ENCODE results near the gene ENGASE.

Gene ENGASE

DNA sequence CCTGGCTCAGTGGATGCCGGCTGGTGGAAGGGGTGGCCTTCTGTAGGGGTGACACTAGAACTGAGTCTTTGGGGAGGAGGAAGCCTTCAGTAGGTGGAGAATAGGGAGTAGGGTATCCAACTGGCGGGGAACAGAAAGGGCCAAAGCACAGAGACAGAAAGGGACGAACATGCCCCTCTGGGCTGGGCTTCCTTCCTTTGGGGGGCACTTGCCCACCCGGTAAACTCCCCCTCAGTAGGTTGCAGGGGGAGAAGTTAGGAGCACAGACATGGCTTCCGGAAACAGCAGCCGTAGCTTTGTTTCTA is 774 bp downstream of the ENGASE start:
- H3K4me3 ChIP-seq (ENCODE audit: low read depth, low read length) = peak overlapping the region; percentile 67
- no peak for DNase-seq (ENCODE audit: low read depth)
- no peak for TF ChIP-seq CTCF (conservative IDR thresholded peaks at IDR 0.05; ENCODE audit: low read depth, low read length)

- no peak for TF ChIP-seq CTCF (conservative IDR thresholded peaks at IDR 0.05; ENCODE audit: low read depth, low read length)
- DNase-seq (ENCODE audit: low read depth) = no peak
- peak overlapping the region; percentile 67 for H3K4me3 ChIP-seq (ENCODE audit: low read depth, low read length)
These were observed 1.3 kb downstream of the ENGASE start for GRCh38 chr17:79075861-79076406.

GRCh38 chr17:79077587-79077986 is 3.0 kb downstream of the ENGASE start:
- no peak for TF ChIP-seq CTCF (conservative IDR thresholded peaks at IDR 0.05; ENCODE audit: low read depth, low read length)
- no peak overlapping the region for H3K4me3 ChIP-seq (ENCODE audit: low read depth, low read length)
- no peak for DNase-seq (ENCODE audit: low read depth)

DNA sequence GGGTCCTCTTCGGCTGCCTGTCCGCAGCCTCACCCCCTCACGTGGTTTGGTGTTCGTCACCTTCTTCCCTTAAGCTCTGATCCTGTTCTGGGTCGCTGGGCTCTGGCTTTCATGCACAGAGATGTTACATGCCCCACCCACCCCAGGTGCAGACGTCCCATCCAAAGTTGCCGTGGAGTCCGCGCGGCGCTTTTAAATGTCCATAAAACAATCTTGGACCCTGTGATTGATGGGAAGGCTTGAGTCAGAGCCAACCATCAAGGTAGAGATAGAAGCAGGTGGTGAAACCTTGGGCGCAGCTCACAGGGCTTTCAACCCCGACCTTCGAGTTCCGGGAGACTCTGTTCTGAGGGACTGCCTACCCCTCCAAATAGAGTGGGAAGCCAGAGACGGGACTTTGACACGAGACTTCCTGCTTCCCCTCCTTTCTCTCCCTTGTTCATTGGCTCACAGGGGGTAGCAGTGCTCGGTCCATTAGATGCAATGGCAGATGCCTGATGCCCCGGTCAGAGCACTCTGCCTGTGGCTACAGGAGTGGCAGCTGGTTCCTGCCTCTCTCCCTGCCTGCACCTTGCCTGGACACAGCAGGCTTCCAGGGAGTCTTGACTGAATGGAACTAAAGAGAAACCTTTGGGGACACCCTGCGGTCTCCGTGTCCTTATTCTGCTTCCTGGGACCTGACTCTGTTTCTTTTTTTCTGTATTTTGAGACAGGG is 4.0 kb downstream of the ENGASE start:
- DNase-seq (ENCODE audit: low read depth) = no peak
- no peak for TF ChIP-seq CTCF (conservative IDR thresholded peaks at IDR 0.05; ENCODE audit: low read depth, low read length)
- H3K4me3 ChIP-seq (ENCODE audit: low read depth, low read length) = no peak overlapping the region

DNA sequence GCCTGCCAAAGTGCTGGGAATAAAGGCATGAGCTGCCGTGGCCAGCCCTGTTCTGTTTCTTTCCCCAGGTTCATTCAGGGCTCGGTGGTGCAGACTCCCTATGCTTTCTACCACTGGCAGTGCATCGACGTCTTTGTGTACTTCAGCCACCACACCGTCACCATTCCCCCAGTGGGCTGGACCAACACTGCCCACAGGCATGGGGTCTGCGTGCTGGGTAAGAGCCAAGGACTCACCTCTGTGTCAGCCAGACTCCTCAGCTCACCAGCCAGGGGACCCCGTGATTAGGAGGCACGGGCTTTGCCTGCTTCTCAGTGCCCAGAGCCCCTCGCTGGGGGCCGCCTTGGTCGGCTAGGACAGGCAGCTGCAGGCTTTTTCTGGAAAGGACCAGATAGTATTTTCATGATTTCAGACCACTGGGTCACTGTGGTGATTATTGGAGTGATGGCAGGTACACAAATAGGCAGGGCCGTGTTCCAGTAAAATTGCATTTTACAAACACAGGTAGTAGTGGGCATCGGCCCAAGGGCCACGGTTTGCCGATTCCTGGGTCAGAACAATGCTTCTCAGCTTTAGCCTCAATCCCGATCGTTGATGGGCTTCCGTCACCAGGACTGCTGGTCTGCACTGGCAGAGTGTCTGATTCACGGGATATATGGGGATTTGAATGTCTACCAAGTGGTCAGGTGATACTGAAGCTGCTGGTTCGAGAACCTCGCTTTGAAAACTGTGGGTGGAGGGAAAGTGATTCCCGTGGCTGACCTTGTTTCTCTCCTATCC is 5.0 kb downstream of the ENGASE start:
- TF ChIP-seq CTCF (conservative IDR thresholded peaks at IDR 0.05; ENCODE audit: low read depth, low read length) = no peak
- no peak for DNase-seq (ENCODE audit: low read depth)
- no peak overlapping the region for H3K4me3 ChIP-seq (ENCODE audit: low read depth, low read length)

- TF ChIP-seq CTCF (conservative IDR thresholded peaks at IDR 0.05; ENCODE audit: low read depth, low read length) = no peak
- DNase-seq (ENCODE audit: low read depth) = no peak
These were observed 5.7 kb downstream of the ENGASE start for GRCh38 chr17:79080349-79080748.

More at GRCh38 chr17:79080349-79080748, 5.7 kb downstream of the ENGASE start:
- no peak overlapping the region for H3K4me3 ChIP-seq (ENCODE audit: low read depth, low read length)
